Activated CD4-positive, alpha-beta T cell treated with anti-CD3 and anti-CD28 coated beads, Interleukin-2, amount 50 U/mL, for 16 hours (primary cell): ENCODE data around the gene PTPN18.
"Not testable (repeated sequence)": the region's sequence is repeated elsewhere in the genome, so short reads cannot be mapped to it uniquely, and the experiment has no call there.

ENCODE experiments used
- DNase-seq: peaks from one replicate; pipeline ENCODE4 v3.0.0-alpha.2; 2020

PTPN18 gene

DNA sequence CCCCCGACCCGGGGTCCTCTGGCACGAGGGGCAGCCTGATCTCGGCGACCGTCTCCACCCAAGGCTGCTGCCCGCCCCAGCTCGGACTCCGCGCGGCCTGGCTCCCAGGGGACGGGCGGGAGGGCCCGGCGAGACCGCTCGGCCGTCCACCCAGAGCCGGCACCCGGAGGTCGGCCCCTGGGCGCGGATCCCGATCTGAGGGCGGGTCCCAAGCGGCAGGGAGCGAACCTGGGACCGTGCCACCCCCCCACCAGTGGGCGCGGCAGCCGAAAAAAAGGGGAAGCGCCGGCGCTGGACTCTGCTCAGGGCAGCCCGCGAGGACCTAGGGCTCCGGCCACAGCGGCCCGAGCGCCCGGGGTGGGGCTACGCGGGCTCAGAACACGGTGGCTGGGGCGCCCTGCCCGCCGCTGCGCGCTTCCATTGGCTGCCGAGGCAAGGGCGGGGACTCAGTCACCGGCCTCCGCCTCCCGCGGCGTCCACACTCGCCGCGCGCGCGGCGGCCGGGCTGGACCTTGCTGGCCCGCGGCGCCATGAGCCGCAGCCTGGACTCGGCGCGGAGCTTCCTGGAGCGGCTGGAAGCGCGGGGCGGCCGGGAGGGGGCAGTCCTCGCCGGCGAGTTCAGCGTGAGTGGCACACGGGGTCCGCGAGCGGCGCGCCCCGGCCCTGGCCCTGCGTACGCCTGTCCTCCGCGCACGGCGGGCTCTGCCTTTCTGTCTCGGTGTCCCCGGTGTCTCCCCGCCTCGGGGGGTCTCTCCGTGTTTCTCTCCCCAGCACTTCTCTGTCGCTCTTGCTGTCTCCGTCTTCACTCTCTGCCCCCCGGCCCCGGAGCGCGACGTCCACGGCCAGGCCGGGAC is at the start of gene PTPN18:
TSS of gene PTPN18 (plus strand) at position 479 of the 854 bp plus-strand sequence. CDS start at position 531, 52 bp downstream.
- DNase-seq, result peak; percentile 62

DNA sequence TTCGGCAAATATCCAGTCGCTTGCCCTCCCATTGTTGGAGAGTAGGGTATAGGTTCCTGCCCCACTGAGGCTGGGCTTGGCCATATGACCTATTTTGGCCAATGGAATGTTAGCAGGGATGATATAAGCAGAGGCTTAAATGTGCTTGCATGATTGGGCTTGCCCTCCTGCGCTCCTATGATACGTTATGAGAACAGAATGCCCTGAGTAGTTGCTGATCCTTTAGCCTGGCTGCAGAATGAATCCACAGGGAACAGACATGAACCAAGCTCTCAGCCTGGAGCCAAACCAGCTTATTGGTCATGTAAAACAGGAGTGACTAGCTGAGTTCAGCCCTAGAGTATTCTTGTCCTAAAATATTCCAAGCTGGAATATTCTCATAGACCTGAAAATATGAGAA is 48.0 kb upstream of the PTPN18 start:
- DNase-seq, result no peak

- no peak for DNase-seq
Observed at GRCh38 chr2:130310881-130311280, 45.0 kb upstream of the PTPN18 start.

GRCh38 chr2:130313812-130314334 is 42.0 kb upstream of the PTPN18 start:
- no peak for DNase-seq

GRCh38 chr2:130314377-130314776 is 41.5 kb upstream of the PTPN18 start:
- DNase-seq, result no peak

DNA sequence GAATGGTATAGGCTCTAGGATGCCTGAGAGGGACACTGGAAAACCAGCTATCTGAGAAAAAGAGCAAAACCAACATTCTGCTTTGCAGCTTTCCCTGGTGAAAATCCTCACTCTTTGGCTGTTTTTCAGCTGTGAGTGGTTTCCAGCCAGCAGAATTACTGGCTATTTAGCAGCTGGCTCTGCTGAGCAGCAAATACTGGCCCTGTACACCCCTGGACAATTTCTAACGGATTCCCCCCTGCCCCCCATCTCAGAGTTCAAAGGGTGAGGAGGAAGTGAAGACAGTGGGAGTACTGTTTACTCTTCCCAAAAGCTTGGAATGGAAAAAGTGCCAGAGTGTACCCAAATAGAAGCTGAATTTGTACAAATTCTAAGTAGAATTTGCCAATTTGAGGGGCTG is 39.3 kb upstream of the PTPN18 start:
- DNase-seq, result no peak

GRCh38 chr2:130318906-130319305 is 37.0 kb upstream of the PTPN18 start:
- DNase-seq, result no peak

DNA sequence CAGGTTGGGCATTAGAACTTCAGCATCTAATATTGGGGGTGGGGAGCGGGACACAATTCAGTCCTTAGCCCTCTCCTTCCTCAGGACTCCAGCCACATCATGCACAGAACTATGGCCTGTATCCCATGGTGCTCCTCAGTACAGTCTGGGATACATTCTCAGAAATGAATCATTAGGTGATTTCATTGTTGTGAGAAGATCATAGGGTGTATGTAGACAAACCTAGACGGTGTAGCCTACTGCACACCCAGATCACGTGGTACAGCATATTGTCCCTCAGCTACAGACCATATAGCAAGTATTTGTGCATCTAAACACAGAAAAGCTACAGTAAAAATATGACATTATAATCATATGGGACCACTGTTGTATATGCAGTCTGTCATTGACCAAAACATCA is 36.3 kb upstream of the PTPN18 start:
- DNase-seq, result no peak

DNA sequence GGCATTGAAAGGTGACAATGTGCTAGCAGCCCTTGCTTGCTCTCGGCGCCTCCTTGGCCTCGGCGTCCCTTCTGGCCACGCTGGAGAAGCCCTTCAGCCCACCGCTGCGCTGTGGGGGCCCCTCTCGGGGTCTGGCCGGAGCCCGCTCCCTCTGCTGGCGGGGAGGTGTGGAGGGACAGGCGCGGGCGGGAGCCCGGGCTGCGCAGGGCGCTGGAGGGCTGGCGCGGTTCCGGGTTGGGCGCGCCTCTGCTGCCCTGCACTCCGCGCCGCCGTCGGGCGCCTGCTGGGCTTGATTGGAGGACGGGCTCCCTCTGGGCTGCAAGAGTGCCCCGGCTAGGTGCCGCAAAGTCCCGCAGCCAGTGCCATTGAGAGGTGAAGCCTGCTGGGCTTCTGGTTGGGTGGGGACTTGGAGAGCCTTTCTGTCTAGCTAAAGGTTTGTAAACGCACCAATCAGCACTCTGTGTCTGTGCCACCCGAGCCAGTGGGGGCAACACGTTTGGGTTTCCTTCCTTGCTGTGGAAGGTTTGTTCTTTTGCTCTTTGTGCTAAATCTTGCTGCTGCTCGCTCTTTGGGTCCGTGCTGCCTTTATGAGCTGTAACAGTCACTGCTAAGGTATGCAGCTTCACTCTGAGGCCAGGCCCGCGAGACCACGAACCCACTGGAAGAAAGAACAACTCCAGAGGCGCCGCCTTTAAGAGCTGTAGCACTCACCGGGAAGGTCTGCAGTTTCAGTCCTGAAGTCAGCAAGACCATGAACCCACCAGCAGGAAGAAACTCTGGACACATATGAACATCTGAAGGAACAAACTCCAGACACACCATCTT is 27.9 kb upstream of the PTPN18 start:
- no peak for DNase-seq

GRCh38 chr2:130328710-130329109 is 27.1 kb upstream of the PTPN18 start:
- DNase-seq, result no peak

DNA sequence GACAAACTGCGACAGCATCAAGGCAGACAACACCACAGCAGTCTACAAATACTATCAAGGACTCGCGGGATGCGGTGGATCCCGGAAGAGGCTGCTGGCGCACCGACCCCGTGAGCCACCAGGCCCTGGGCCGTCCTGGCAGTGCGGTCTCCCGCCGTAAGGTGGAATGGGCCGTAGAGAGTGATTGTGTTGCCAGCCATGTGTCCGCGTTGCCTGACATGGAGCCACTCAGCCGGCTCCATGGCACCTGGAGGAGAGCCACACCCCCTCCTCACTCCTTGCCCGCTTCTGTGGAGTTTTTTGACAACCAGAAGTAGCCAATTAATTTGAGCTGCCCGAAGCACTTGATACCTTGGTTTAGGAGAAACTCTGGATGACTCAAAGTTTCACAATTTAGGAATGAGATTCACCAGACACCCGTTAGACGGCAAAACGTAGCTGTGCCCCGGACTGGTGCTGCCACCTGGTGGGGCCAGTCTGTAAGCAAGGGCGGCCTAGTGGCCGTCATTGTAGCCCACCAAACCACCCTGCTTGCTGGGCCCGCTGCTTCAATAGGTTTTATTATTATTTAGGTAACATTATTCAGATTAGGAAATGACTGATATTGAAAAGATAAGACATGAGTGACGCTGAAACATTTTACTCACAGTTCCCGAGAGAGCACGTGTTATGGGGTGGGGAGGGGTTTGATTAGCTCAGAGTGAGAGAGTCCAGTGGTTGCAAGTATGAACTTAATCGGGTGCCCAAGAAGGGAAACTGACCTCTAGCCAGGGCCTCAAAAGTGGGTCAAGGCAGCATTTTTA is 23.4 kb upstream of the PTPN18 start:
- peak; percentile 74 for DNase-seq

DNA sequence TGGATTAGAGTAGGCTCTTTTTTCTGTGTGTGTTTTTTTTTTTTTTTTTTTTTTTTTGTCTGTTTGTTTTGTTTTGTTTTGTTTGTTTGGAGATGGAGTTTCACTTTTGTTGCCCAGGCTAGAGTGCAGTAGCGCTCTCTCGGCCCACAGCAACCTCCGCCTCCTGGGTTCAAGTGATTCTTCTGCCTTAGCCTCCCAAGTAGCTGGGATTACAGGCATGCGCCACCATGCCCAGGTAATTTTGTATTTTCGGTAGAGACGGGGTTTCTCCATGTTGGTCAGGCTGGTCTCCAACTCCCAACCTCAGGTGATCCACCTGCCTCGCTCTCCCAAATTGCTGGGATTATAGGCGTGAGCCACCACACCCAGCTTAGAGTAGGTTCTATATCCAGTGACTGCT is 22.6 kb upstream of the PTPN18 start:
- not testable (repeated sequence) for DNase-seq

DNA sequence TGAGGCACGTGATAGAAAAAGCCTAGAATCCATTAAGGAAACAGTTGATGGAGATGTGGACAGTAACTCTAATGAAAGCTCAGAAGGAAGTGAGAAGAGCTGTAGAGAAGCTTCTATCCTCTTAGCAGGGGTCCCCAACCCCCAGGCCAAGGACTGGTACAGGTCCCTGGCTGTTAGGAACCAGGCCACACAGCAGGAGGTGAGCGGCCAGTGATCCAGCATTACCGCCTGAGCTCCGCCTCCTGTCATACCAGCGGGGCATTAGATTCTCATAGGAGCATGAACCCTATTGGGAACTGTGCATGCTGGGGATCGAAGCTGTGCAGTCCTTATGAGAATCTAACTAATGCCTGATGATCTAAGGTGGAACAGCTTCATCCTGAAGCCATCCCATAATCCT is 21.8 kb upstream of the PTPN18 start:
- DNase-seq, result no peak

- no peak for DNase-seq
Observed at GRCh38 chr2:130335226-130335625, 20.6 kb upstream of the PTPN18 start.

DNA sequence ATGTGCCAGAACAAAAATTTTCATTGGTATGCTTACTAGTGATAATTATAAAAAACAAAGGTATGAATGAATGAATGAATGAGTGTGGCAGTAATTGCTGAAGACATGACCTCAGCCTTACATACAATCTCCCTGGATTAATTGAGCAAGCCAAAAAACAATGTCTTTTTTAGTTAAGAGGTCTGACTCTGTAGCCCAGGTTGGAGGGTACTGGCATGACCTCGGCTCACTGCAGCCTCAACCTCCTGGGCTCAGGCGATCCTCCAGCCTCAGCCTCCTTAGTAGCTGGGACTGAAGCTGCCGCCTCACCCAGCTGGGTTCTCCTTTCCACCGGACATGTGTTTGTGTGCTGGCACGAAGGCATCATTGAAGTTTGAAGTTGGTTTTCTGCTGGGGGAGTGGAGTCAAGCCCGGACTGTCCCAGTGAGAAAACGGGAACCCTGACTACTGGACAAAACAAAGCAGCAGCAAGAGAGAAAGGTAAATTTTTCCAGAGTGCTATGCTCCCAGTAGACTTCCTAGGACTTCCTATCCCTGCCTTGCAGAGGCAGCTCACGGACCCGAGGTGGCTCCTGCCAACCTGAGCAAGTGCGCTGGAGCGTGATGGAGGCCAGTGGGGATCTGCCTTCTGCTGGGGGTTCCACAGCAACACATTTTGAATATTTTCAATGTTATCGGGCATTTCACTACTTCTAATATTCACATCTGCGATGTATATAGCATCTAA is 19.5 kb upstream of the PTPN18 start:
- DNase-seq, result no peak

GRCh38 chr2:130336877-130337734 is 18.8 kb upstream of the PTPN18 start:
- DNase-seq, result peak; percentile 60

- DNase-seq, result no peak
Observed at GRCh38 chr2:130337735-130338325, 18.0 kb upstream of the PTPN18 start.

- DNase-seq, result no peak
Observed at GRCh38 chr2:130338793-130339345, 17.0 kb upstream of the PTPN18 start.

GRCh38 chr2:130339885-130340745 is 15.7 kb upstream of the PTPN18 start:
- DNase-seq, result no peak
